ENCODE results near the gene VDAC2.

- TF ChIP-seq, protein P1, sequence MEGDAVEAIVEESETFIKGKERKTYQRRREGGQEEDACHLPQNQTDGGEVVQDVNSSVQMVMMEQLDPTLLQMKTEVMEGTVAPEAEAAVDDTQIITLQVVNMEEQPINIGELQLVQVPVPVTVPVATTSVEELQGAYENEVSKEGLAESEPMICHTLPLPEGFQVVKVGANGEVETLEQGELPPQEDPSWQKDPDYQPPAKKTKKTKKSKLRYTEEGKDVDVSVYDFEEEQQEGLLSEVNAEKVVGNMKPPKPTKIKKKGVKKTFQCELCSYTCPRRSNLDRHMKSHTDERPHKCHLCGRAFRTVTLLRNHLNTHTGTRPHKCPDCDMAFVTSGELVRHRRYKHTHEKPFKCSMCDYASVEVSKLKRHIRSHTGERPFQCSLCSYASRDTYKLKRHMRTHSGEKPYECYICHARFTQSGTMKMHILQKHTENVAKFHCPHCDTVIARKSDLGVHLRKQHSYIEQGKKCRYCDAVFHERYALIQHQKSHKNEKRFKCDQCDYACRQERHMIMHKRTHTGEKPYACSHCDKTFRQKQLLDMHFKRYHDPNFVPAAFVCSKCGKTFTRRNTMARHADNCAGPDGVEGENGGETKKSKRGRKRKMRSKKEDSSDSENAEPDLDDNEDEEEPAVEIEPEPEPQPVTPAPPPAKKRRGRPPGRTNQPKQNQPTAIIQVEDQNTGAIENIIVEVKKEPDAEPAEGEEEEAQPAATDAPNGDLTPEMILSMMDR (conservative IDR thresholded peaks at IDR 0.05; ENCODE audit: low read length): peak; percentile 96
- no peak for TF ChIP-seq EZH2phosphoT487 (IDR thresholded peaks at IDR 0.05; ENCODE audit: borderline replicate concordance, low read depth, low read length)
These were observed 20.0 kb downstream of the VDAC2 start for GRCh38 chr10:75230600-75231038.

Measured in OCI-LY7 (cell line).